Germinal center (tissue), 1 donor: ENCODE measurements around the gene TXNDC8.
"Not testable (repeated sequence)": the region's sequence is repeated elsewhere in the genome, so short reads cannot be mapped to it uniquely, and the experiment has no call there.

Experiments
- DNase-seq: peaks from one replicate; pipeline ENCODE4 v3.0.0; 2012; ENCODE audit warnings: mixed read lengths, low spot score

Gene TXNDC8

DNA sequence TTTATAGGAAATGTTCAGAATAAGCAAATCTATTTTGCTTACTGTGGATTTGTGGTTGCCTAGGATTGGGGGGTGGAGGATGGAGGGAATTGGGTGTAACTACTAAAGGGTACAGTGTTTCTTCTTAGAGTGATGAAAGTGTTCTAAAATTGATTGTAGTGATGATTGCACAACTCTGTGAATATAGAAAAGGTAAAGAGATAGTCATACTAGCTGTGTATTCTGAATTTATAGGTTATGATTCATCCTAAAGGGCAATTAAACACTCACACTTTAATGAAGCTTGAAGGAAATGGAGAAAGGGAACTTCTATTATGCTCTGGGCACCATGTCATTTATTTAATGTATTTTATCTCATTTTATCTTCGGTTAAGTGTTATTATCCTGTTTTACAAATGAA lies 9.9 kb downstream of the TXNDC8 start:
- no peak for DNase-seq

DNA sequence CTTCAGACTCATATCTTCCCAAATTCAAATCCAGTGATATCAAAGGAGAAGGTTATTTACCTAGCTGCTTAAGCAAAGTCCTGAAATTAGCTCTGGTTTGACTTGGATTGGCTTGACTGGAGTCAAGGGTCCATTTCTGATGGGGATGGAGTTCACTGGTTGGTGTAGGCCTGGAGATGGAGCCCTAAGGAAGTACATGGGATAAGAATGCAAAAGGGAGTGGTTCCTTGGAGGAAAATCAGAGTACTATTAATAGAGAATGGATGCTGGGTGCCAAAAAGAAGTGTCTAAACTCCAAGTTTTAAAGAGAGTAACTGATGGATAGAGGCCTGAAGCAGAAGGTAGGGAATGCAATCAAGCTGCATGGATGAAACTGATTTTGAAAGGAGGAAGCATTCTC lies 13.8 kb downstream of the TXNDC8 start:
- DNase-seq, result no peak

DNA sequence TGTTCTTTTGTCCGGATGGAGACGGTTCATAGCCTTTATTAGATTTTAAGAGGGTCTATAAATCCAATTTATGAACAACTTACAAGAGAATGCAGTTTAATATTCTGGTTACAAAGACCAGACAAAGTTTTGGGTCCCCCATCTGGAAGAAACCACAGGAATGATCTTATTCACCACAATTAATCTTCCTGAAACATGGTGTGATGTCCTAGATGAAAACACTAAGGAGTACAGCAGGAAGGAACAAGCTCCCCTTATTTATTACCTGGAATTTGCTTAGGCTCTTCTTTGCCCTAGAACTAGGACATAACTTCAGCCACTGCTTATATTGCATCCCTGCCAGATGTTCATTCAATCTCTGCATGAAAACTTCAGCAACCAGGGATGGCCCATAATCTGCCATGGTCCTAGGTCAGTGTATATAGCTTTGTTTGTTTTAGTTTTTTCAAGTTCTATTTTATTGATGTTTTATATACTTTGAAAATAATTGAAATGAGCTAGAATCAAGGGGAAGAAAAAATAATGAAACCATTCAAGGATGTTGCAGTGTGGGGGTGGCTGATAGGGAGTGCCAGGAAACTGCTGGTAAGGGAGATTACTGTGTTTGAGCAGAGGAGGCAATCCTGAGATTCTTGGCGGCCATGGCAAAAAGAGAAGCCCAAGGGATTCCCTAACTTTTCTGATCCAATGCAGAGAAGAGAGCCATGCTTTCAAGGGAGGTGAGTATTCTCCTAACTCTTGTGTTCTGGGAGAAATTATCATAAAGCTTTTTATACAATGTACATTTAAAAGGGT lies 16.8 kb downstream of the TXNDC8 start:
- DNase-seq, result no peak

DNA sequence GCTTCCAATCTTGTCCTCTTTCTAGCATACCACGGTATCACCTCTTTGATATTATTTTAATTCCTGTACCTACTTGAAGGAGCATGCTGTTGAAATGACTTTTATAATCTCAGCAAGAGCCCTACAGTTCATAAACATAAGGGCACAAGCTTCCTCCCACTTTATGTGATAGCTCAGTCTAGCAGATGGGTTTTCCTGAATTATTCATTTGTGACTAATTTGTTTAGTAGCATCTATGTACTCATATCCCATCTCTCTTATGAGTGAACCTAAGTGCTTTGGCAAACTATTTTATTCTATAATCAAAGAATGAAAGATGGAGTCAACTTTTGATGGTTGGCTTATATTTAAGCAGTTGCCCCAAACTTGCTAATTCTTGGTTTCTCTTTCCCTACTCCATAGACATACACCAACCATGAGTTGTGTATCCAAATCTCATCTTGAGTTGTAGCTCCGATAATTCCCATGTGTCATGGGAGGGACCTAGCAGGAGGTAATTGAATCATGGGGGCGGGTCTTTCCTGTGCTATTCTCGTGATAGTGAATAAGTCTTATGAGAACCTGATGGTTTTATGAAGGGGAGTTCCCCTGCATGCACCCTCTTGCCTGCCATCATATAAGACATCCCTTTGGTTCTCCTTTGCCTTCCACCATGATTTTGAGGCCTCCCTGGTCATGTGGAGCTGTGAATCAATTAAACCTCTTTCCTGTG lies 17.7 kb downstream of the TXNDC8 start:
- no peak for DNase-seq

DNA sequence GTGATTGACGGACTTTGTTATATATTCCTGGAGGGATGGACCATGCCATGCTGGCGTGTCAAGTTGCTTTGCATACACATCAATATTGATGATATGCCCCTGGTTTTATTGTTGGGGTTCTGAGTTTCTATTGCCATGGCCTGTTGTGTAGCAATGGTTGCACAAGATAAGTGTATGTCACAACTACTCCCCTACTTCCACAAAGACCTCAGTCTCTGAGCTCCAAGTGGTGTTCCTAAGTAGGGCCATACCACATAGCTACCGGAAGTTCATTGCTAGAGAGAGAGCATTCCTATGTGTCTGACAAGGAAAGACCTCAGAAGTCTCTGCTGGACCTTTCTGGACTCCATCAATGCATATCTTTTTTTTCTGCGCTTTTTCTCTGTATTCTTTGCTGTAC lies 19.8 kb downstream of the TXNDC8 start:
- DNase-seq, result no peak

DNA sequence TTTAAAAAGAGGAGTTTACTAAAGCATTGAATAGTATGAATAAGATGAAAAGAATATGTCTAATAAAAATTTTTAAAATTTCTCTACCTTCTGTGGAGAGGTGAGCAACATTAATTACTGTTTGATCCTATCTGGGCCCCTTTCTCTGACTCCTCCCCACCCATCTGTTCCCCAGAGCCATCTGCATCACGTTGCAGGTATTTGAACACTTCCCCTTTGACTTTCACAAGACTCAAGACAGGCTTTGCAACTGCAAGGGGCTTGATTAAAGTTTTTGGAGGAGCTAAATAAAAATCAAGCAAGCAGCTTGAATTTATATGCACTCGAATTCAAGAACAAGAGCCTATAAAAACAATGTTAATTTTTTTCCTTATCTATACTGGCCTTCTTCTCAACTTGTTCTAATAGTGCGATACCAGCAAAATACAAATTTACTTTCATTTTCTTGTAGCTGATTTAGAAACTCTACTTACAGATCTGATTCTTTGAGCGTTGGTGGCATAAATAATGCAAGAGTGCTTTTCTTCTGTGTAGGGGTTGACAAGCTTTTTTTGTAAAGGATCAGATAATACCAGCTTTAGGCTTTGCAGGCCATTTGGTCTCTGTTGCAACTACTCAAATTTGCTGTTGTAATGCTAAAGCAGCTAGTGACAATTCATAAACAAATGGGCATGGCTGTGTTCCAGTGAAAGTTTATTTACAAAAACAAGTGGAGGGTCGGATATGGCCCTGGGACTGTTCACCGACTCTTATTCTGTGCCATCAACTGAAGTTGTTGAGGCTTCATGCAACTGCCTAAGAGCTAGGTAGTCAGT lies 21.2 kb downstream of the TXNDC8 start:
- peak; percentile 37 for DNase-seq

DNA sequence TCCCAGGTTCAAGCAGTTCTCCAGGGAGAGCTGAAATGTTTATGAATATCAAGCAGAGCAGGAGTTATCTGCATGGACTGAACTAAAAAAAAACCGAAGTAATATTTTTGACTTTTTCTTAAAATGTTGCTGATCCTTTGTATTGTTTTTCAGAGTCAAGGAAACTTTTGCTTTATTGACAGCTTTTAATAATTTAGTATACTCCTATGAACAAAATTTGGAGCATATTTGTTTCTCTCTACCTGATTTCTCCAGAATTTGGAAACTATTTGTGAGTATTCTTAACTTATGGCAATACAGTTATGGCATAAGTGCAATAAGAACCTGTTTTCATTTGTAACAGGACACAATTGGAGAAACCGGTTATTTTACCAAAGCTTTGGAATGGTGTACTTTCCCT lies 25.7 kb downstream of the TXNDC8 start:
- DNase-seq, result not testable (repeated sequence)

DNA sequence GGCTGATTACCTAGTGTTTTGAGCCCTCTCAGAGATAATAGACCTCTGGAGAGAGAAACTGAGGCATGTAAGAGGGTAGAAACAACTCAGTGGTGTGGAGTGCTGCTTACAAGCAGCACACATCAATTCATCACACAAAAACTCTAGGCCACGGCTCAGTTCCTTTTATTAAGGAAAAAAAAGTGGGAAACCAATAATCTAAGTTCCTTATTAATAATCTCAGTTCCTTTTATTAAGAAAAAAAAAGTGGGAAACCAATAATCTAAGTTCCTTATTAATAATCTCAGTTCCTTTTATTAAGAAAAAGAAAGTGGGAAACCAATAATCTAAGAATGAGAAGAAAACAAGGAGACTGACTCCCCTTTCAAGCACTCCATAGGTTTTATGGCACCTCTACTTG lies 28.0 kb downstream of the TXNDC8 start:
- DNase-seq, result no peak

DNA sequence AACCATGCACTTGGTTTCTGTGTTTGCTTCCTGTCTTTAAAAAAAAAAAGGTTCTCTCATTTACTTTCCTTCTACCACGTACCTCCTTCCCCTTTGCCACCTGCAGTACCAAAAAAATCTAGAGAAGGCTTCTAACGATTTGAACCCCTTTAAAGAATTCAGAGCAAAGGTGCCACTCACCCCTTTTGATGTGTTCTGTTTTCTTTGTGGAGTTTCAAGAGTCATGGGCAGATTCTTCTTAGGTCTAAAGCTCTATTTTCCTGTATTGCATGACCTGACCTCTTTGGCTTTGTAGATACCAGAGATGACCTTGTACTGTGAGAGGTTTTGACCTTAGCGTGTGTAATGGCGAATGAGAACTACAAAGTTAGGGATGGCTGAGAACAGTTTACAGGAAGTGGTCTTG lies 29.0 kb downstream of the TXNDC8 start:
- DNase-seq, result no peak

DNA sequence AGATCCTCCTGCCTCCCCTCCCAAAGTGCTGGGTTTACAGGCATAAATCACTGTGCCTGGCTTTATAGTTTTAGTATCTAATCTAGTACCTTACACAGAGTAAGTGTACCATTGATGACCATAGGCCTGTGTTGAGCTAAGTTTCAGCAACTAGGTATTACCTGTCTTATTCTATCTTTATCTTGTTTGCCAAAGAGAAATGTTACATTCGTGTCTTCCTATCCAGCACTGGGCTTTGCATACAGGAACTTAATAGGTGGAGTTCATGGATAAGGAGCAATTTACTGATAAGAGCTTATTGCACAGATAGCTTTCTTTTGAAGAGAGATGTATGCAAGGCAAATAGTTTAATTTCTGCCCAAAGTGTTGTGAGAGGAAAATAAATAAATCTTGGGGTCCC lies 30.5 kb downstream of the TXNDC8 start:
- DNase-seq, result no peak

DNA sequence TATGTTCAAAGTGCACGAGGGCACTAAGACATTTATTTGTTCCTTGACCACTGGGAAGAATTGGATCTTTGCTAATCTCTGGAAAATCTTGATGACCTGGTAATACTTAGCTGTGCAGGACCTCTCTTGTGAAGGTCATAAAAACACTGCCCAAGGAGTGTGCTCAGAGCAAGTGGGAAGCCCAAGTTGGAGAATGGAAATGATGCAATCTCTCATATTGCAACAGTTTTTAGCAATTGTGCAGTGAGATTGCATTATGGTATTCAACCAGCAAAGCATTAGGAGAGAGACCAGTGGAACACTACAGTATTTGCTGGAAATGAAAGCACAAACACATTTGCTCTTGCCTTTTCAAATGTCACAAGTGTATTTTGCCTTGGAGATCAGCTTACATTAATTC lies 34.5 kb downstream of the TXNDC8 start:
- no peak for DNase-seq

DNA sequence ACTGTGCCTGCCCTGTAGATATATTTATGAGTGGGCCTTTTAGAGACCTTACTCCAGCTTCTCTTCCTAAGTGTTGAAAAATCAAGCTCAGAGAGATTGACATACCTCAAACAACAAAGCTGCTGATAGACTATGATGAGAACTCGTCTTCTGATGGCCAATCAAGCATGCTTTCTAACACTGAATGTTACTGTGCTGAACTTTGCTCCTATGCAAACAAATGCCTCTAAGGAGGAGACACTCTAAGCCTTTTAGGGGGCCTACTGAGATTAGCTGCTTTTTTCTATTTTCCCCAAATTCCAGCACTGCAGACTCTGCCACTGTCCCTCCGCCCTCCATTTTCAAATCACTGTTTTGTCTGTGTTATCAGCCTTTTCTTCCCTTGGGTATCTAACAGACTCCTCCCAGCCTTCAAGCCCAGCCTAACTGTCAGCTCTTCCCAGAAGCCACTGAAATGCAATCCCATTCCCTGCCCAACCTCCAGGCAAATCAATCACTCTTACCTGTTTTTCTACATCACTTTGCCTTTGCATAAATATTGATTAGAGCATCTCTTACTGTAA lies 39.5 kb downstream of the TXNDC8 start:
- DNase-seq, result no peak

DNA sequence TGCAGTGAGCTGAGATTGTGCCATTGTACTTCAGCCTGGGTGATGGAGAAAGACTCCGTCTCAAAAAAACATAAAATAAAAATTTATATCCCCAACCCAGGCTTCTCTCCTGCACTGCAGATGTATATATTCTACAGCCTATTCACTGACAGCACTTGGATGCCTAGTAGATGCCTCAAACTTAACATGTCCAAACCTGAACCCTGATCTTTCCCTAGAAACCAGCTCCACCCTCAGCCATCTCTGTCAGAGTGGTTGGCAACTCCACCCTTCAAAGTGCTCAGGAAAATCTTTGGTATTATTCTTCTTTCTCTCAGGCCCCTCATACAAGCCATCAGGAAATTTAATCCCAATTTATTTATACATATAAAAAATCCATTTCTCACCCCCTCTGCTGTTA lies 44.4 kb downstream of the TXNDC8 start:
- no peak for DNase-seq

DNA sequence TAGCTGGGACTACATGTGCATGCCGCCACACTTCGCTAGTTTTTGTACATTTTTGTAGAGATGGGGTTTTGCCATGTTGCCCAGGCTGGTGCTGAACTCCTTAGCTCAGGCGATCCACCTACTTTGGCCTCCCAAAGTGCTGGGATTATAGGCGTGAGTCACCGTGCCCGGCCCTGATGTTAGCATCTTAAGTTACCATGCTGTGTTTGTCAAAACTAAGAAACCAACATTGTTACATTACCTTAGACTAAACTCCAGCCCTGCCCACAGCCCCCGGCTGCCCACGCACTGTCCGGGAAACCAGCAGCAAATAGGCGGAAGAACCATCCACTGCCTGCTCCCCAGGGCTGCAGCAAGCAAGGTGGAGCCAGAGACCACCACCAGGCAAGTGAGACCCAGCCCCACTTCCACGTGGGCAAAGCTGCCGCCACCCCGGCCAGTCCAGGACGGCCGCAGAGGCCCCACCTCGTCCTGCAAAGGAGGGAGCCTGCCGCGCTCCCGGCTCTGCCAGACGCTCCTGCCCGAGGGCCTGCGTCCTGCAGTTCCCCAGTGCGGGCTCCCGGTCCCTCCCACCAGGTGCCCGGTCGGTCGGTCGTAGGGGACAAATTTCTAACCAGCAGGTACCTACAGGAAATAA lies 45.6 kb downstream of the TXNDC8 start:
- DNase-seq, result no peak

DNA sequence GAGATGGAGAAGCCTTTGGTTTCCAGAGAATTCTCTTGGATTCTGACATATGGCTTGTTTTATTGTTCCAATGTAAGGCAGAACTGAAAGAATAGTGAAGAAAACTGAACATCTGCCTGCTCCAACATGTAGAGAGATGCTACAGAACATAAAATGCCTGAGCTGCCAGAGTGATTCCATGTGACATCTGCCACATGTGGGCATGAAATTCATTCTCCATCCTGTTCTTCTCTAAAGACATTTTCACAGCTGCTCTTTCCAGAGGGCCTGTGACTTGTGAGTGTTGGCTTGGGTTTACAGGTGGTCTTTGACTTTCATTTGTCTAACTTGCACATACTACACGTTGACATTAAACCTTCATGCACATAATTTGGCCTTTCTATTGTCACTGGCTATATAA lies 47.7 kb downstream of the TXNDC8 start:
- no peak for DNase-seq

DNA sequence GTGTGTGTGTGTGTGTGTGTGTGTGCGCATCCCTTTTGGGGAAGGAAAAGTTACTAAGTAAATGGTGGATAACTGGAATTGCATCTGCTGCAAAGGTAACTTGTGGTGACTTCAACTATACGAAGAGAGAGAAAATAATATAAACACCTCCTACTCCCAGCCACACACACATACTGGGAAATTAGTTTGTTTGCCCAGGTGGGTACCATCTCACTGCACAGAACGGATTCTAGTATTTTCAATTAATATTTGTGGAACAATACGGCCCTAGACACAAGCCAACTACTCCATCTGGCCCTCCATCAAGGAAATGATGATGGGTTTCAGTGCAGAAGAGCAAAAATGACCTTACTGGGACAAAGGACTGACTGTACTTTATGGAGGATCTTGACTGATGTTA lies 49.2 kb downstream of the TXNDC8 start:
- DNase-seq, result no peak

DNA sequence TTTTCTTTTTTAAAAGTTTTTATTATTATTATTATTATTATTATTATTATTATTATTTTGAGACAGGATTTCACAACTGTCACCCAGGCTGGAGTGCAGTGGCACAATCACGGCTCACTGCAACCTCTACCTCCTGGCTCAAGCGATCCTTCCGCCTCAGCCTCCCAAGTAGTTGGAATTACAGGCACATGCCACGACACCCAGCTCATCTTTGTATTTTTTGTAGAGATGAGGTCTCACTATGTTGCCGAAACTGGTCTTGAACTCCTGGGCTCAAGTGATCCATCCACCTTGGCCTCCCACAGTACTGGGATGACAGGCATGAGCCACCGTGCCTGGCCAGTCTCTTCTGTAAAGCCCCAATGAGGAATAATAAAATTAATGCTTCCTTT lies 50.4 kb downstream of the TXNDC8 start:
- DNase-seq, result no peak

DNA sequence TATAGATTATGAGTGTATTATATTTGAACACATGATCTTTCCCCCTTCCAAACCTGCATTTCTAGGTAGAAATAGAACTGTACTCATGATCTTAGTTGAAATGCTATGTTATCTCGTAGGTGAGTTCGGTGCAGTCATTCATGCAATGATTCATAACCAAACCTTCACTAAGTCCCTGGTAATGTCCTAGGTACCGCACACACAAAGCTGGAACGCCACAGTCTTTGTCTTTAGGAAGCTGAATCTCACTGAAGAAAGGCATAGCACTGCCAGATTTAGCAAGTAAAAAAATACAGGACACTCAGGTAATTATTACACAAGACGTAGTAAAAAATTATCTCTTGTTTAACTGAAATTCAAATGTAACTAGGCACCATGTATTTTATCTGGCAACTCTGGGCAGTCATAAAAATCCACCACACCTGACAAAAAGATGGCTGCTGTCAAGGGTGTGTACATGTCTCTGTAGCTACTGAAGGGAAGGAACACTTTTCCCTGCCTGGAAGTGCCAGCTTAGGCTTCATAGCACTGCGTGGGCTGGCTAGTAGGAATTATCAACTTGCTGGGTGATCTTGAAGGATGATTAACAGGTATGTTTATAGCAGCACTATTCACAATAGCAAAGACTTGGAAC lies 53.3 kb downstream of the TXNDC8 start:
- no peak for DNase-seq

DNA sequence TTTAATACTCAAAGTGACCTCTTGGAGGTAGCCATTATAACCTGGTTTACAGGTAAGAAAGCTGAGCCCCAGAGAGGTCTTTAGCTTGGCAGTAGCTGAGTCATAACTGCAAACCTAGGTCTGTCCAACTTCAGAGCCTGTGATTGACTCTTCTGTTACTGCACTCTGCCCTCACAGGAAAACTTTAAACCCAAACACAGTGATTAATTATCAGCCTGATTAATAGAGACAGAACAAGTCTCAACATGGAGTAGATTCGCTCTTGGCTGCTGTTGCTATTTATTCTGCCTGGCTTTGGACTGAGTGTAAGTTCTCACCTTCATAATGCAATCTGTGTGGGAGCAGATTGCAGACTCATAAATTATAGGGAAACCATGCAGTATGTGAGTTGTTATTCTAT lies 53.9 kb downstream of the TXNDC8 start:
- no peak for DNase-seq

DNA sequence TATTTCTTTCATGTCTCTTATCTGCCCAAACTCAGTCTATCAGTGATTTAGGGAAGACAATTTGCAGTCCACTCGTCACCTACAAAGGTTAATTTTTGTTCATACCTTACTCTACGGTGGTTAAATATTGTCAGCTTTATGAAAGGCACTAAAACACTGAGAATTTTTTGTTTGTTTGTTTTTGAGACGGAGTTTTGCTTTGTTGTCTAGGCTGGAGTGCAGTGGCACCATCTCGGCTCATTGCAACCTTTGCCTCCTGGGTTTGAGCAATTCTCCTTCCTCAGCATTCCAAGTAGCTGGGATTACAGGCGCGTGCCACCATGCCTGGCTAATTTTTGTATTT lies 55.0 kb downstream of the TXNDC8 start:
- no peak for DNase-seq

DNA sequence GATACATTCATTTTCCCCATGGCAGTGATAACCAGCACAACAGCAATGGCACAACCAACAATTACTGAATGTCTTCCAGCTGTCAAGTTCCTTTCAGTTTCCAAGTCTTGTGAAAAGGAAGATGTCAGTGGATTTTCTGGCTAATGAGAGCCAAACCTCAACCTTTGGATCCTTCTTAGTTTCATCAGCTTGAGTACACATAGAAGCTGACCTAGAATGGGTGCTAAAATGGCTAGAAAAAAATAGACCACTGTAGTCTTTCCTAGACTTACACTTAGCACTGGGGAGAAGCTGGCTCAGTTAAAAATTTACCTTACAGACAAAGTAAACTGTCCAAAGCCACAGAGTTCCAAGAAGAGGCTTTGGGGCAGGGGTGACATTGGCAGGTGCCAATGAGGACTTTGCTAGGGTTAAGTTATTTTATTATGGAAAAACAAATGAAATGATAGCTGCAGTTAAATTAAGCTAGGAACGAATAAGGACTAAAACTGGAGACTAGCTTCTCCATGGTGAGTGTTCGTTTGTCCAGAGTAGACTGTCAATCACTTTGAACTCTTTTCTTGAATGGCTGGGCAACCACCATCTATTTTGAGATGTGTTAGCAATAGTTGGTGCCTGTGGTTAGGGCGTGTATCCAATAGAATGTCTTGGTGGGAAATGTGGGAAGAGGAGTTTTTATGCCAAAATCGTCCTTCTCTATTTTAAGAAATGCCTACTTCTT lies 55.5 kb downstream of the TXNDC8 start:
- DNase-seq, result no peak
